ENCODE data around the gene TRIM8. TPM values are rescaled to one million over a fixed set of nuclear protein-coding genes. Genes with fewer than 3 reads are reported as not detected.

TRIM8 gene
- total RNA-seq, 2 donors from 2014 or later: 27.7 to 32.7 TPM

- no peaks in the 10 kb centered on the region for H3K36me3 ChIP-seq (ENCODE audit: control insufficient read depth, insufficient read depth, low read length)
- H3K27me3 ChIP-seq (ENCODE audit: control insufficient read depth, insufficient read depth, low read length, poor library complexity, severe bottlenecking): no peaks in the 10 kb centered on the region
- no peak for DNase-seq
- Mint-ChIP-seq H3K36me3 (ENCODE audit: low read depth) (peaks cover 3% of the 10 kb centered on the region), H3K4me3 (no peak overlapping the region), H3K27me3 (ENCODE audit: insufficient read depth) (no peaks in the 10 kb centered on the region), H3K27ac (no peak overlapping the region), H3K9me3 (no peaks in the 10 kb centered on the region), H3K4me1 (peaks cover 68% of the 10 kb centered on the region)
- peak overlapping the region; percentile 93 for H3K27ac ChIP-seq (ENCODE audit: low read depth, low read length)
- no peak overlapping the region for H3K4me3 ChIP-seq (ENCODE audit: low read length)
- no peaks in the 10 kb centered on the region for H3K9me3 ChIP-seq (ENCODE audit: control insufficient read depth, low read length)
- WGBS, 2 experiments (ENCODE audit: insufficient coverage in 1 of 2, insufficient read length in 1 of 2): 50% methylated on average over 2 of the region's 2 CpGs; no CpG with 5 or more reads in 1 of the 2 experiments
- no peak overlapping the region for H3K9ac ChIP-seq (ENCODE audit: extremely low read depth, low read length, poor library complexity, severe bottlenecking)
- H3K4me1 ChIP-seq (ENCODE audit: control insufficient read depth, insufficient read depth, low read length): peaks cover 19% of the 10 kb centered on the region
- TF ChIP-seq CTCF (conservative IDR thresholded peaks at IDR 0.05): no peak
Measured at GRCh38 chr10:102674566-102674965, 30.3 kb downstream of the TRIM8 start.

DNA sequence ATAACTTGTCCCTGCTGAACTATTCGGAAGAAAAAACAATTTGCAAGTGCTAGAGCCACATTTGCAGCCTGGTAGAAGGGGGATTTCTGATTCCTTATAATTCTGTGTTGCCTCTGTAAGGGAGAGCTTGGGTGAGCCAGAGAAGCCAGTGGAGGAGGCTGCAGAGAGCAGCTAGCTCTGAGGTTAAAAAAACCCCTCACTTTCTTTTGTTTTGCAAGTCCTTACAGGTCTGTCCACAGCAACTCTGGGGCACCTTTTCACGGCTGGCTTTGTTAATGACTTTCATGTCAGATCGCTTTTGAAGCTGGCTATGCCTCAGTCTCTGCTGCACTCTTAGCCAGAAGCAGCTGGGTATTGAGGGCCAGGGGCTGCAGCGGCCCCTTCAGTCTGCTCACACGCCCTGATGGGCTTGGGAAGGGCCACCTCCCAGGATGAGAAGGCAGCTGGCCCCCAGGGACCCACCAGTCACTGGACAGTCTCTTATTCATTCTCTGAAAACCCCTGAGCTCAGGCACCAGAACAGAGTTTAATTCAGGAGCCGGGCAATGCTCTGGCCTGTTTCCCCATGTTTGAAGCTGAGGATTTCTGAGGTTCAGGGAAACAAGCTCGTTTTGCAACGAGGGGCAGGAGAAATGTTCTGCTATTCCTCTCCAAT is 30.9 kb downstream of the TRIM8 start:
- 59 to 61% methylated on average over 8 of the region's 8 CpGs for WGBS, 2 experiments (ENCODE audit: insufficient coverage in 1 of 2, insufficient read length in 1 of 2)
- no peaks in the 10 kb centered on the region for H3K36me3 ChIP-seq (ENCODE audit: control insufficient read depth, insufficient read depth, low read length)
- Mint-ChIP-seq H3K4me3 (no peak overlapping the region), H3K4me1 (peaks cover 68% of the 10 kb centered on the region), H3K27ac (peak overlapping the region; percentile 84), H3K9me3 (no peaks in the 10 kb centered on the region), H3K36me3 (ENCODE audit: low read depth) (peaks cover 8% of the 10 kb centered on the region), H3K27me3 (ENCODE audit: insufficient read depth) (no peaks in the 10 kb centered on the region)
- no peak for TF ChIP-seq CTCF (conservative IDR thresholded peaks at IDR 0.05)
- H3K4me1 ChIP-seq (ENCODE audit: control insufficient read depth, insufficient read depth, low read length): peaks cover 19% of the 10 kb centered on the region
- no peaks in the 10 kb centered on the region for H3K27me3 ChIP-seq (ENCODE audit: control insufficient read depth, insufficient read depth, low read length, poor library complexity, severe bottlenecking)
- H3K27ac ChIP-seq (ENCODE audit: low read depth, low read length): peak overlapping the region; percentile 93
- H3K9me3 ChIP-seq (ENCODE audit: control insufficient read depth, low read length): no peaks in the 10 kb centered on the region
- DNase-seq: no peak
- H3K4me3 ChIP-seq (ENCODE audit: low read length): no peak overlapping the region
- no peak overlapping the region for H3K9ac ChIP-seq (ENCODE audit: extremely low read depth, low read length, poor library complexity, severe bottlenecking)

DNA sequence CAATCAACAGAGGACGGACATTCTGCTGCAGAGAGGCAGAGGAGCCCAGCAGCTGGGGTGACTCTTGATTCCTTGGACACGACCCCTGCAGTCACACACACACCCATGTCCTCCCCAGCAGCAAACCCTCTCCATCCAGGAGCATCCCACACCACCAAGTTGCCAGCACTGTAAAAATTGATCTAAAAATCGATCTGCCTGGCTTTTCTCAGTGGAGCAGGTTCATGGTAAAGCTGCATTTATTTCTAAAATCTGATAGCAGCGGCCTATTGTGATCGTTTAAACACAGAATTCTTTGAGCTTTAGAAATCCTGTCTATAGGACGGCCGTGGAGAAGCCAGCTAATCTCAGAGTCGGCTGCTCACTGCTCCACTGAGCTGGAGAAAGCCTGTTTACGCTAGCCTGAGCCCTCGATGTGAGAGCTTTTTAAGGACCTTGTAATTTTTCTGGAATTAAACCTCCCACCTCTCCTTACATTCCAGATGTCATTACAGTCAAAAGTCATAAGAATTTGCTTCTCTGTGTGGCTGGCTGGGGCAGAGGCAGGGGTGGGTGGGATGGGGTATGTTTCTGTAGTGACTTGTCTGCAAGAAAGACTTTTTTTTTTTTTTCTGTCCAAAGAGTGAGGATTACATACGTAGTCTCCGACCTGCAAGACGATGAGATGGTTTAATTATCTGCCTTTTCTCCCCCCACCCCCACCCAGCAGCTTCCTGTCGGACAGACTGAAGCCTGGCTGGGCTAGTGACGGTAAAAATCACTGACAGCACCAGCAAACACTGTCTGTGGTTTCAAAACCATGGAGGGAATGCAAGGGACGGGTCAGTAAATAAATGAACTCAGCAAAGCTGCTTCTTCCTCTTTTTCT is 31.6 kb downstream of the TRIM8 start:
- no peak overlapping the region for H3K4me3 ChIP-seq (ENCODE audit: low read length)
- H3K27me3 Mint-ChIP-seq (ENCODE audit: insufficient read depth): no peaks in the 10 kb centered on the region
- H3K9ac ChIP-seq (ENCODE audit: extremely low read depth, low read length, poor library complexity, severe bottlenecking): no peak overlapping the region
- peak overlapping the region; percentile 93 for H3K27ac ChIP-seq (ENCODE audit: low read depth, low read length)
- H3K36me3 ChIP-seq (ENCODE audit: control insufficient read depth, insufficient read depth, low read length): no peaks in the 10 kb centered on the region
- WGBS, 2 experiments (ENCODE audit: insufficient coverage in 1 of 2, insufficient read length in 1 of 2): 53 to 59% methylated on average over 9 to 16 of the region's 16 CpGs
- H3K4me1 Mint-ChIP-seq: peaks cover 61% of the 10 kb centered on the region
- no peaks in the 10 kb centered on the region for H3K9me3 Mint-ChIP-seq
- H3K9me3 ChIP-seq (ENCODE audit: control insufficient read depth, low read length): no peaks in the 10 kb centered on the region
- H3K36me3 Mint-ChIP-seq (ENCODE audit: low read depth): peaks cover 15% of the 10 kb centered on the region
- TF ChIP-seq CTCF (conservative IDR thresholded peaks at IDR 0.05): no peak
- H3K4me3 Mint-ChIP-seq: no peak overlapping the region
- H3K4me1 ChIP-seq (ENCODE audit: control insufficient read depth, insufficient read depth, low read length): peaks cover 19% of the 10 kb centered on the region
- H3K27me3 ChIP-seq (ENCODE audit: control insufficient read depth, insufficient read depth, low read length, poor library complexity, severe bottlenecking): no peaks in the 10 kb centered on the region
- peak overlapping the region; percentile 84 for H3K27ac Mint-ChIP-seq
- DNase-seq: no peak

Data from endodermal cell (in vitro differentiated cells).